NOMO-1 treated with DMSO at 0.1 percent for 48 hours (cell line): ENCODE results near the gene SMIM35.
"Not testable (repeated sequence)": the region's sequence is repeated elsewhere in the genome, so short reads cannot be mapped to it uniquely, and the experiment has no call there.

Experiments used
- DNase-seq: peaks from one replicate; lab custom pipeline; 2025; ENCODE audit not compliant: unreplicated experiment; lab: John Stamatoyannopoulos, UW

SMIM35 gene

GRCh38 chr11:117992136-117992535 lies 94.6 kb downstream of the SMIM35 start:
- no peak for DNase-seq

- no peak for DNase-seq
Observed at GRCh38 chr11:117989351-117990102, 97.2 kb downstream of the SMIM35 start.

GRCh38 chr11:117986981-117987574 lies 99.7 kb downstream of the SMIM35 start:
- peak; percentile 74 for DNase-seq

- DNase-seq, result peak; percentile 78
Observed at GRCh38 chr11:117985953-117986887, 100.5 kb downstream of the SMIM35 start, which contains the start of gene IL10RA. Gene IL10RA (plus strand): TSS chr11:117986394. CDS start chr11:117986468, 74 bp downstream.

GRCh38 chr11:117984476-117984875 lies 102.3 kb downstream of the SMIM35 start:
- DNase-seq, result no peak

- DNase-seq, result no peak
Observed at GRCh38 chr11:117983163-117983475, 103.6 kb downstream of the SMIM35 start.

GRCh38 chr11:117980720-117981119 lies 106.0 kb downstream of the SMIM35 start:
- peak; percentile 66 for DNase-seq

- DNase-seq, result no peak
Observed at GRCh38 chr11:117980280-117980679, 106.5 kb downstream of the SMIM35 start.

- DNase-seq, result peak; percentile 40
Observed at GRCh38 chr11:117979481-117980211, 107.1 kb downstream of the SMIM35 start.

- DNase-seq, result no peak
Observed at GRCh38 chr11:117978991-117979390, 107.8 kb downstream of the SMIM35 start.

GRCh38 chr11:117978291-117978910 lies 108.4 kb downstream of the SMIM35 start:
- DNase-seq, result not testable (repeated sequence)

- not testable (repeated sequence) for DNase-seq
Observed at GRCh38 chr11:117977612-117978264, 109.0 kb downstream of the SMIM35 start.

GRCh38 chr11:117977029-117977428 lies 109.7 kb downstream of the SMIM35 start:
- DNase-seq, result no peak

- no peak for DNase-seq
Observed at GRCh38 chr11:117976445-117976844, 110.3 kb downstream of the SMIM35 start.

- DNase-seq, result peak; percentile 89
Observed at GRCh38 chr11:117973503-117973860, 113.3 kb downstream of the SMIM35 start.

GRCh38 chr11:117972629-117973502 lies 113.9 kb downstream of the SMIM35 start:
- no peak for DNase-seq

- DNase-seq, result no peak
Observed at GRCh38 chr11:117972044-117972443, 114.7 kb downstream of the SMIM35 start.

GRCh38 chr11:117970400-117971024 lies 116.3 kb downstream of the SMIM35 start:
- peak; percentile 63 for DNase-seq
